CD4-positive, alpha-beta T cell (primary cell): ENCODE measurements around the gene HMCES. TPM values are rescaled to one million over a fixed set of nuclear protein-coding genes. Genes with fewer than 3 reads are reported as not detected.

Source experiments
- ATAC-seq: fragments of 200-7000 bp; cut with Tn5 transposase; one replicate; pipeline ENCODE4 v1.10.0; 2022; ENCODE audit warnings: mild to moderate bottlenecking; ENCODE audit not compliant: poor library complexity
- CTCF ChIA-PET: fragments of 350-600 bp; sonication (Branson Sonifier 250); formaldehyde crosslinking; loops from one replicate; lab custom pipeline; 2021; ENCODE audit warnings: antibody characterized with exemption, inconsistent platforms; lab: Charles Lee
- POLR2A ChIA-PET: fragments of 350-600 bp; sonication (Branson Sonifier 250); formaldehyde crosslinking; loops from one replicate; lab custom pipeline; 2021; ENCODE audit warnings: antibody characterized with exemption, inconsistent platforms; lab: Charles Lee
- DNase-seq, 14 experiments: peaks; one replicate each; pipeline ENCODE4 v3.0.0-alpha.2; 2013 to 2020; ENCODE audit warnings: mixed read lengths in 2 of 14
- H3K27ac ChIP-seq, 2 donors: one replicate each; pipeline versions ENCODE4 v1.5.1 to v1.7.0; 2013; ENCODE audit warnings: low read length in 2 of 2, low read depth in 1 of 2, mild to moderate bottlenecking in 1 of 2
- H3K27me3 ChIP-seq, 2 experiments: 1 replicate in 1 of 2; 2 replicates in 1 of 2; pipeline versions ENCODE4 v1.6.1 to v1.7.0; 2013; ENCODE audit warnings: low read length in 2 of 2, control low read depth in 1 of 2, mild to moderate bottlenecking in 1 of 2, moderate library complexity in 1 of 2; ENCODE audit not compliant: insufficient read depth in 2 of 2, control insufficient read depth in 1 of 2
- H3K36me3 ChIP-seq: one replicate; pipeline ENCODE4 v1.6.1; 2013; ENCODE audit warnings: low read length, control low read depth; ENCODE audit not compliant: insufficient read depth
- H3K4me1 ChIP-seq: one replicate; pipeline ENCODE4 v1.6.1; 2013; ENCODE audit warnings: low read length, control low read depth; ENCODE audit not compliant: insufficient read depth
- H3K4me3 ChIP-seq: one replicate; pipeline ENCODE4 v1.5.1; 2013; ENCODE audit warnings: mild to moderate bottlenecking, low read length, moderate library complexity
- H3K9me3 ChIP-seq, 2 experiments: 1 replicate in 1 of 2; 2 replicates in 1 of 2; pipeline versions ENCODE4 v1.6.1 to v1.7.0; 2013; ENCODE audit warnings: low read length in 2 of 2, mild to moderate bottlenecking in 2 of 2, control low read depth in 1 of 2, moderate library complexity in 1 of 2; ENCODE audit not compliant: control insufficient read depth in 1 of 2, insufficient read depth in 1 of 2
- H3K27ac Mint-ChIP-seq: one replicate; pipeline ENCODE4 v1.8.0; 2020; ENCODE audit warnings: mixed read lengths
- H3K27me3 Mint-ChIP-seq: one replicate; pipeline ENCODE4 v1.8.0; 2021; ENCODE audit warnings: mixed read lengths
- H3K36me3 Mint-ChIP-seq: one replicate; pipeline ENCODE4 v1.8.0; 2021; ENCODE audit warnings: low read depth, mixed read lengths
- H3K4me1 Mint-ChIP-seq: one replicate; pipeline ENCODE4 v1.8.0; 2021; ENCODE audit warnings: low read depth, mixed read lengths
- H3K4me3 Mint-ChIP-seq: one replicate; pipeline ENCODE4 v1.8.0; 2020; ENCODE audit warnings: mild to moderate bottlenecking, mixed read lengths
- H3K9me3 Mint-ChIP-seq: one replicate; pipeline ENCODE4 v1.8.0; 2020; ENCODE audit warnings: mixed read lengths
- intact Hi-C, 2 experiments: fragments of 100-400 bp; cut with DNase I in 1 of 2; cut with micrococcal nuclease in 1 of 2; formaldehyde crosslinking; loops; one replicate each; pipeline versions ENCODE4 v1.15.1 to v1.9.0; 2023 to 2025; cut with DNase I, micrococcal nuclease
- total RNA-seq, 174 experiments: library from RNA in 2 of 174; stranded (reverse) in 2 of 174; gene quantifications; one replicate each; pipeline ENCODE4 v1.2.3 and lab custom pipeline; 2021 to 2026
- TF ChIP-seq, protein P1 (sequence below): fragments of 200-600 bp; IDR thresholded peaks from one replicate; pipeline ENCODE4 v1.8.0; 2022; ENCODE audit warnings: antibody characterized with exemption, mild to moderate bottlenecking

Gene HMCES
- total RNA-seq, 2 experiments from 2014 or later, result 63.5 to 64.0 TPM

DNA sequence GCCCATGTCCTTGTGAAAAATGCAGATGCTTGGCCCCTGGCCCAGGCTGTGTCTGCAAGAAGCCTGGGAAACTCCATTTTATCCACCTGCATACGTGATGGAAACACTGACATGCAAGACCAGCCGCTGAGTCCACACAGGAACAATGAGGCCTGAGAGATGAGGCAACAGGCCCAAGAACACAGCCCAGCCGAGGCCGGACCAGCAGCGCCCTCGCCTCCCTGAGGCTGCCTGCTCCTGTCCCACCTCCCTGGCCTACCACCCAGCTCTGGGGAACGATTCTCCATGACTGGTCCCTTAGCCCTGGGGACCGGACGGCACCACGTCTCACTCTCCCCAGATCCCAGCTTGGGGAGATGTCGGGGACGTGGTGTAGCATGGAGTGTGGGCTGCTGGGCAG is 47.5 kb downstream of the HMCES start:
- Histone ChIP-seq H3K4me1 (no peaks in the 10 kb centered on the region), H3K27me3 (no peaks in the 10 kb centered on the region), H3K4me3 (no peak overlapping the region), H3K36me3 (no peaks in the 10 kb centered on the region), H3K27ac (no peak overlapping the region), H3K9me3 (no peaks in the 10 kb centered on the region)
- H3K36me3 Mint-ChIP-seq, result no peaks in the 10 kb centered on the region
- no peaks in the 10 kb centered on the region for H3K4me1 Mint-ChIP-seq
- CTCF ChIA-PET, result no interaction called here
- TF ChIP-seq, protein P1, sequence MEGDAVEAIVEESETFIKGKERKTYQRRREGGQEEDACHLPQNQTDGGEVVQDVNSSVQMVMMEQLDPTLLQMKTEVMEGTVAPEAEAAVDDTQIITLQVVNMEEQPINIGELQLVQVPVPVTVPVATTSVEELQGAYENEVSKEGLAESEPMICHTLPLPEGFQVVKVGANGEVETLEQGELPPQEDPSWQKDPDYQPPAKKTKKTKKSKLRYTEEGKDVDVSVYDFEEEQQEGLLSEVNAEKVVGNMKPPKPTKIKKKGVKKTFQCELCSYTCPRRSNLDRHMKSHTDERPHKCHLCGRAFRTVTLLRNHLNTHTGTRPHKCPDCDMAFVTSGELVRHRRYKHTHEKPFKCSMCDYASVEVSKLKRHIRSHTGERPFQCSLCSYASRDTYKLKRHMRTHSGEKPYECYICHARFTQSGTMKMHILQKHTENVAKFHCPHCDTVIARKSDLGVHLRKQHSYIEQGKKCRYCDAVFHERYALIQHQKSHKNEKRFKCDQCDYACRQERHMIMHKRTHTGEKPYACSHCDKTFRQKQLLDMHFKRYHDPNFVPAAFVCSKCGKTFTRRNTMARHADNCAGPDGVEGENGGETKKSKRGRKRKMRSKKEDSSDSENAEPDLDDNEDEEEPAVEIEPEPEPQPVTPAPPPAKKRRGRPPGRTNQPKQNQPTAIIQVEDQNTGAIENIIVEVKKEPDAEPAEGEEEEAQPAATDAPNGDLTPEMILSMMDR, result no peak
- no peaks in the 10 kb centered on the region for H3K27me3 Mint-ChIP-seq
- H3K4me3 Mint-ChIP-seq, result no peak overlapping the region
- H3K9me3 Mint-ChIP-seq, result no peaks in the 10 kb centered on the region
- intact Hi-C loops, result no loop called here
- no peak for ATAC-seq
- no peak for DNase-seq
- POLR2A ChIA-PET, result interaction anchor here (1.2 kb wide), 1 partner anchor 10 kb away, joined by 5 read pairs; a partner anchor contains a TSS
- H3K27ac Mint-ChIP-seq, result no peak overlapping the region

DNA sequence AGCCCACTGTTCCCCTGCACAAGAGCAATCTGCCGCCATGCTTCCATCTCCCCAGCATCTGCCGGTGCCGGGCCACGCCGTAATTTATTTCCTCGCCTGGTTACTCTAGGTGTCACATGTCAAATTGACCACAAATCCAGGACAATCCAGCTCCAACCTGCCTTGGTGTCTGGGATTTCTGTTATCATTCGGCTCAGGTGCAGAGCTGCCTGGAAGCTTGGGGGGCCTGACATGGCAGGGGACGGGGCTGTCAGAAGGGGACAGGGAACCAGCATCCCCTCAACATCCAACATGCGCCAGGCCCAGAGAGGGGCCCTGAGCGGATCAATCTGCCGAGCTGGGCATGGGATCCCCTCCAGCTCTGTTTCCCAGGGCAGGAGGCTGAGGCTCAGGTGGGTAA is 47.9 kb downstream of the HMCES start:
- CTCF ChIA-PET, result no interaction called here
- DNase-seq (no peak), ATAC-seq (no peak)
- POLR2A ChIA-PET, result interaction anchor here (1.2 kb wide), 1 partner anchor 11 kb away, joined by 5 read pairs; a partner anchor contains a TSS
- H3K27ac ChIP-seq, result no peak overlapping the region
- Mint-ChIP-seq H3K4me1 (no peaks in the 10 kb centered on the region), H3K27me3 (no peaks in the 10 kb centered on the region), H3K9me3 (no peaks in the 10 kb centered on the region), H3K4me3 (no peak overlapping the region), H3K27ac (no peak overlapping the region), H3K36me3 (no peaks in the 10 kb centered on the region)
- H3K36me3 ChIP-seq, result no peaks in the 10 kb centered on the region
- H3K4me3 ChIP-seq, result no peak overlapping the region
- H3K9me3 ChIP-seq, result no peaks in the 10 kb centered on the region
- TF ChIP-seq, protein P1, result no peak
- no peaks in the 10 kb centered on the region for H3K27me3 ChIP-seq
- intact Hi-C loops, result no loop called here
- H3K4me1 ChIP-seq, result no peaks in the 10 kb centered on the region

DNA sequence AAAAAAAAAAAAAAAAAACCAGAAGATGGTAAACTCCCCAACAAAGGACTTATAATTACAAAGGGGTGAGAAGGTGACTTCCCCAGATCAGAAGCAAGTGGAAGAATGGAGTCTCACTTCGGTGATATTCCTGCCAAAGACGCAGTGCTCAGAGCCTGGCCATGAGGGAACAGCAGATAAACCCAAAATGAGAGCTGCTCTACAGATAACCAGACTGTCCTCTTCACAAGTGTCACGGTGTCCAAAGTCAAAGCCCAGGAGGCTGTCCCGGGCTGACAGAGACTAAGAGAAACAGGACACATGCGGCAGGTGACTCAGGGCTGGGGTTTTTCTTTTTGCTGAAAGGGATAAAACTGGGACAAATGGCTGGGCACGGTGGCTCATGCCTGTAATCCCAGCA is 48.8 kb downstream of the HMCES start:
- no peak overlapping the region for H3K4me3 Mint-ChIP-seq
- H3K4me1 Mint-ChIP-seq, result no peaks in the 10 kb centered on the region
- intact Hi-C loops, result no loop called here
- Histone ChIP-seq H3K27ac (no peak overlapping the region), H3K9me3 (no peaks in the 10 kb centered on the region), H3K4me1 (no peaks in the 10 kb centered on the region), H3K36me3 (no peaks in the 10 kb centered on the region), H3K4me3 (no peak overlapping the region), H3K27me3 (no peaks in the 10 kb centered on the region)
- POLR2A ChIA-PET, result no interaction called here
- no peaks in the 10 kb centered on the region for H3K36me3 Mint-ChIP-seq
- no peaks in the 10 kb centered on the region for H3K27me3 Mint-ChIP-seq
- no peak overlapping the region for H3K27ac Mint-ChIP-seq
- CTCF ChIA-PET, result interaction anchor here (0.7 kb wide), 1 partner anchor 604 kb away, joined by 3 read pairs; no protein-coding TSS in a partner anchor
- DNase-seq, result no peak
- TF ChIP-seq, protein P1, result no peak
- ATAC-seq, result no peak
- H3K9me3 Mint-ChIP-seq, result no peaks in the 10 kb centered on the region
